Omental fat pad (tissue), 4 donors: ENCODE results near the gene CEP97. TPM values are rescaled to one million over a fixed set of nuclear protein-coding genes. Genes with fewer than 3 reads are reported as not detected.

Experiments used
- ATAC-seq: fragments of 150-250 bp; one replicate; pipeline ENCODE4 v1.9.1; 2016; ENCODE audit warnings: mild to moderate bottlenecking, moderate library complexity; ENCODE audit not compliant: low FRiP score
- DNase-seq: peaks from one replicate; pipeline ENCODE4 v3.0.0-alpha.2; 2019; ENCODE audit warnings: low spot score
- total RNA-seq, 4 donors: library from RNA; depleted of rRNA; stranded (reverse); fragments of >200 nt; gene quantifications; one replicate each; pipeline ENCODE4 v1.1.0, GENCODE V29; 2016
- TF ChIP-seq, protein P1 (sequence below), 3 donors: fragments of 450-650 bp; IDR thresholded peaks; one replicate each; pipeline ENCODE4 v1.5.1; 2016 to 2017; ENCODE audit warnings: antibody characterized with exemption in 3 of 3, mild to moderate bottlenecking in 3 of 3, moderate library complexity in 2 of 3

Gene CEP97
- total RNA-seq, 4 donors from 2014 or later = 5.0 to 10.2 (median 5.3) TPM

GRCh38 chr3:101719604-101720185 lies 4.7 kb upstream of the CEP97 start:
- TF ChIP-seq, protein P1, sequence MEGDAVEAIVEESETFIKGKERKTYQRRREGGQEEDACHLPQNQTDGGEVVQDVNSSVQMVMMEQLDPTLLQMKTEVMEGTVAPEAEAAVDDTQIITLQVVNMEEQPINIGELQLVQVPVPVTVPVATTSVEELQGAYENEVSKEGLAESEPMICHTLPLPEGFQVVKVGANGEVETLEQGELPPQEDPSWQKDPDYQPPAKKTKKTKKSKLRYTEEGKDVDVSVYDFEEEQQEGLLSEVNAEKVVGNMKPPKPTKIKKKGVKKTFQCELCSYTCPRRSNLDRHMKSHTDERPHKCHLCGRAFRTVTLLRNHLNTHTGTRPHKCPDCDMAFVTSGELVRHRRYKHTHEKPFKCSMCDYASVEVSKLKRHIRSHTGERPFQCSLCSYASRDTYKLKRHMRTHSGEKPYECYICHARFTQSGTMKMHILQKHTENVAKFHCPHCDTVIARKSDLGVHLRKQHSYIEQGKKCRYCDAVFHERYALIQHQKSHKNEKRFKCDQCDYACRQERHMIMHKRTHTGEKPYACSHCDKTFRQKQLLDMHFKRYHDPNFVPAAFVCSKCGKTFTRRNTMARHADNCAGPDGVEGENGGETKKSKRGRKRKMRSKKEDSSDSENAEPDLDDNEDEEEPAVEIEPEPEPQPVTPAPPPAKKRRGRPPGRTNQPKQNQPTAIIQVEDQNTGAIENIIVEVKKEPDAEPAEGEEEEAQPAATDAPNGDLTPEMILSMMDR (IDR thresholded peaks at IDR 0.05) = no peak
- no peak for DNase-seq
- no peak for ATAC-seq

GRCh38 chr3:101720851-101721840 lies 3.3 kb upstream of the CEP97 start:
- DNase-seq = no peak
- ATAC-seq = no peak
- TF ChIP-seq, protein P1 (IDR thresholded peaks at IDR 0.05) = no peak

DNA sequence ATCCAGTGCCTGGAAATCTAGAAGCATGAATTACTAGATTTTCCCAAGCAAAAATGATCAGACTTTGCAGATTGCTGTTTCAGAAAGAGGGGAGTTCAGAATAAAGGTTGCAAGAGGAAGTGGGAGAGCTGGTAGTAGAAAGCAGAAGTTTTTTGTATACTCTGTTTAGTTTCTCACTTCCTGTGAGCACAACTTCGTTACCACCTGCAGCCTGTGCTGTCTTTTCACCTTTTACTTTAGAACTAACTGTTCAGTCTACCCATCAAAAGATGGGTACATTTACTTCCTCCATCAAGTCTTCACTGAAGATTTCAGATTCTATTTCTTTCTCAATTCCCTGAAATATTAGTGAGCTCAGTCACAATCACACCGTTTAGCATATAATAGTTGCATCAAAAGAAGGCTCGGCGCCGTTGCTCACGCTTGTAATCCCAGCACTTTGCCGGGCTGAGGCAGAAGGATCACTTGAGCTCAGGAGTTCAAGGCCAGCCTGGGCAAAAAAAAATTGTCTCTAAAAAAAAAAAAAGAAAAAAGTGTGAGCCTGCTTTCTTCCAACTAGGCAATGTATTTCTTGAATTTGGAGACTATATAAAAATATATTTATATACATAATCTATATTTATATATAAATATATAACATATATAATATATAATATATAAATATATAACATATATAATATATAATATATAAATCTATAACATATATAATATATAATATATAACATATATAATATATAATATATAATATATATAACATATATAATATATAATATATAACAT lies 1.8 kb upstream of the CEP97 start:
- ATAC-seq (no peak), DNase-seq (no peak)
- TF ChIP-seq, protein P1 (IDR thresholded peaks at IDR 0.05) = no peak

DNA sequence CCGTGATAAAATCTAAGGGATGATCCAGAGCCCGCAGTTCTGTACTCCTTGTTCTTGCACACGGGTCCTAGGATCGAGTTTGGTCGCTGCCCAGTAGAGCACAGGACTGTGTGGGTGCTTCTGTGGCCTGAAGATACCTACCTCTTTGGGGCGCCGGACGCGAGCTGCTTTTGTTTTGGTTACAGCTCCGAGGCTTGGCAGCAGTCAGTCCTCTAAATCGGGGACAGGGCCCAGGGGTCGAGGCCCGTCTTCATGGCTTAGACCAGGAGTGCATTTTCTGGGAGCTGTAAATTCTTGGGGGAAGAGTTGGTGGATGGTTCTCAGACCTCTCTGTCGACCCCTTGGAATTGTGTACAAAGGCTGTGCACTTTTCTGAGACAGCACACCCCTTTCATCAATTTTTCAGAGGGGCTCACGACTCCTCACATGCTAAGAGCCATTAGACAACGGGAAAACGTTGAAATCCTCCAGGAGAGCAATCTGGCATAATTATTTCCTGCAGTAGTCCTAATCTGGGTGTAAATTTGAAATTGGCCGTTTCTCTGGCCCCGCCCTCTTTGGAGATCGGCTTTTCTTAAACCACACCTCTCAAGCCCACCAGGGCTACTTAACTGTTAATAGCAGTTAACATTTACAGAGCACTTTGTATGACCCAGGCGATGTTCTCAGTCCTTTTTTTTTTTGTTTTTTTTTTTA lies 928 bp downstream of the CEP97 start:
- TF ChIP-seq, protein P1 (IDR thresholded peaks at IDR 0.05) = no peak
- no peak for DNase-seq
- peak; percentile 48 for ATAC-seq

DNA sequence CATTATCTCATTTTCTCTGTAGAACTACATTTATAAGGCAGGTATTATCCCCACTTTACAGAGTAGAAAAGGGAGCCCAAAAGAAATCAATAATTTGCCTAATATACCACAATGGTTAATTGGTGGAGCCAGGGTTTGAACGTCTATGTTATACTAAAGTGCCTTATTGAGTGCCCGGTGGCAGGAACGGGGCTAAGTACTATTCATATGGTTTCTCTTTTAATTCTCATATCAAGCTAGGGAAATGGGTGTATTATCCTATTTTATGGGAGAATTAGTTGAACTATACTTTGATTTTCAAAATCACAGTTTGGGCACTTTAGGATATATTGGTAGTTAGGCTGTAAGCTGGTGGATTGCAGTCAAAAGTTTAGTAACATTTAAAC lies 1.5 kb downstream of the CEP97 start:
- no peak for DNase-seq
- ATAC-seq = no peak
- TF ChIP-seq, protein P1 (IDR thresholded peaks at IDR 0.05) = no peak

GRCh38 chr3:101729586-101729985 lies 5.2 kb downstream of the CEP97 start:
- TF ChIP-seq, protein P1 (IDR thresholded peaks at IDR 0.05) = no peak
- no peak for DNase-seq
- ATAC-seq = no peak
